Fibroblast of the aortic adventitia (primary cell): ENCODE measurements around the gene SNURF. TPM values are rescaled to one million over a fixed set of nuclear protein-coding genes. Genes with fewer than 3 reads are reported as not detected.

Experiments
- DNase-seq: peaks from one replicate; pipeline ENCODE4 v3.0.0-alpha.2; 2010; ENCODE audit warnings: low read depth
- H3K4me3 ChIP-seq: 2 replicates; pipeline ENCODE4 v1.5.1; 2011; ENCODE audit warnings: low read depth, mild to moderate bottlenecking, control low read depth, low read length, moderate library complexity
- total RNA-seq: library from RNA; depleted of rRNA; stranded (reverse); fragments of >200 nt; gene quantifications from 2 replicates; pipeline ENCODE4 v1.2.3, GENCODE V29; 2012; ENCODE audit warnings: low replicate concordance
- TF ChIP-seq, protein P1 (sequence below): IDR thresholded peaks from 2 replicates; pipeline ENCODE4 v1.5.1; 2011; ENCODE audit warnings: mild to moderate bottlenecking, low read length, control low read depth, inconsistent platforms; ENCODE audit not compliant: insufficient read depth

The SNURF gene
- total RNA-seq, 1 donor: 5.9 TPM

DNA sequence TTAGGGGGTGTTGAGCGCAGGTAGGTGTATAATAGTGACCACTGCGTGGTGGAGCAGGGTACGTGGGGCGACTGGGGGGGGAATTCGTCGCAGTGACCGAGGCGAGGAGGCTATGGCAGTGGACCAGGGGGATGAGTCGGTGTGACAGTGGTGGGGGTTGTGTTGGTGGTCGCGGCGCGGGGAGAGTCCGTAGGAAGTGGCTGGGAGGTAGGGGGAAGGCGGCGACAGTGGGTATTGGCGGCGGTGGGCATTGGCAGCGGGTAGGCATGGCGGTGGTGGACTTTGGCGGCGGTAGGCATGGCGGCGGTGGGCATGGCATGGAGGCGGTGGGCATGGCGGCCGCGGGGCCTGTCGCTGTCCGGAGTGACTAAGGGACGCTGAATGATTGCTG is 739 bp downstream of the SNURF start:
- peak overlapping the region; percentile 89 for H3K4me3 ChIP-seq
- DNase-seq: no peak
- TF ChIP-seq, protein P1, sequence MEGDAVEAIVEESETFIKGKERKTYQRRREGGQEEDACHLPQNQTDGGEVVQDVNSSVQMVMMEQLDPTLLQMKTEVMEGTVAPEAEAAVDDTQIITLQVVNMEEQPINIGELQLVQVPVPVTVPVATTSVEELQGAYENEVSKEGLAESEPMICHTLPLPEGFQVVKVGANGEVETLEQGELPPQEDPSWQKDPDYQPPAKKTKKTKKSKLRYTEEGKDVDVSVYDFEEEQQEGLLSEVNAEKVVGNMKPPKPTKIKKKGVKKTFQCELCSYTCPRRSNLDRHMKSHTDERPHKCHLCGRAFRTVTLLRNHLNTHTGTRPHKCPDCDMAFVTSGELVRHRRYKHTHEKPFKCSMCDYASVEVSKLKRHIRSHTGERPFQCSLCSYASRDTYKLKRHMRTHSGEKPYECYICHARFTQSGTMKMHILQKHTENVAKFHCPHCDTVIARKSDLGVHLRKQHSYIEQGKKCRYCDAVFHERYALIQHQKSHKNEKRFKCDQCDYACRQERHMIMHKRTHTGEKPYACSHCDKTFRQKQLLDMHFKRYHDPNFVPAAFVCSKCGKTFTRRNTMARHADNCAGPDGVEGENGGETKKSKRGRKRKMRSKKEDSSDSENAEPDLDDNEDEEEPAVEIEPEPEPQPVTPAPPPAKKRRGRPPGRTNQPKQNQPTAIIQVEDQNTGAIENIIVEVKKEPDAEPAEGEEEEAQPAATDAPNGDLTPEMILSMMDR: no peak

DNA sequence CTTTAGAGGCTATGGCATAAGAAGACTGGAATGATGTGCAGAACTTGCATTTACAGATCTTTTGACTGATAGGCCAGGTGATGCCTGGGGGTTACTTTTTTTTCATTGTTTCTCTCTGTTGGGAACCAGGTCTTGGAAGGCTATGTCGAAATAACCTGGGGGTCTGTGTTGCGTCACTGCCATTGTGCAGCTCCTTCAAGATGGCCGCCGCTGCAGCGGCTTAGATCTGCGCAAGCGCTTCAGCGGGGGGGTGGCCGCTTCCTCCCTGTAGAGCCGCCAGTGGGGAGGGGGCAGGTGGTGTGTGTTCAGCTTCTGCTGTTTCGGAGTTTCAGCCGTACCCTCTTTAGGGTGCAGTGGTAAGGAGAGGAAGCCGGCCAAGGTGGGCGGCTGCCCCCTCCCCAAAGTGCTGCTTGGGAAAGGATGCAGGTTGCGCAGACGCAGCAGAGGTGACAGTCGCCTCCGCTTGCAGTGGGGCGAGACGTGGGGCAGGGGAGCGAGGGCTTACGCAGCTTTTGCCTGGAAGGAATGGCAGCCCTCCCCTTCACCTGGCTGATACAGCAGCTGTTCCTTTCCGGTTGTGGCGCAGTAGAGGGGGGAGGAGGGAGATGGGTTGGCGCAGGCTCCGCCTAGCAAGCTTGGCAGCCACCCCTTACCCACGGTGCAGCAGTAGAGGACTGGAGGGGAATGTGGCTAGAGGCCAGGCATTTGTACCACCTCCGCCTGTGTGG is 1.5 kb downstream of the SNURF start:
- TF ChIP-seq, protein P1: no peak
- H3K4me3 ChIP-seq: peak overlapping the region; percentile 89
- DNase-seq: peak; percentile 74

DNA sequence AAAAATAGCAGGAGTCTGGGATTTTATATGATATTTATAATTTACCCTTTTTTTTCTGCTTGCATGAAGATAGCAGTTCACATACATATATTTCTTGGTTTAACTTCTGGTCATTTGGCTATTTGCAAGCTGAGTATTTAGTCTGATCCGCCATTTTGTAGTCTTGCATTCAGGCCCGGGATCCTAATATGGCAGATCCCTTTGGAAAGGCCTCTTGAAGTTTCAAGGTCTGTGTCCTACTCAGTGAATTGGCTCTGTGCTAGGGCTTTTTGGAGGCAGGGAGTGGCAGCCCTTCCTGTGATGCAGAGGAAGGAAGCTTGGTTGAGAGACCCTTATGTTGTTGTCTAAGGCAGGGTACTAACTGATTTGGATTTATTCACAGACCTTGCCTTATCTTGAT is 2.9 kb downstream of the SNURF start:
- no peak for DNase-seq
- TF ChIP-seq, protein P1: no peak
- H3K4me3 ChIP-seq: no peak overlapping the region

DNA sequence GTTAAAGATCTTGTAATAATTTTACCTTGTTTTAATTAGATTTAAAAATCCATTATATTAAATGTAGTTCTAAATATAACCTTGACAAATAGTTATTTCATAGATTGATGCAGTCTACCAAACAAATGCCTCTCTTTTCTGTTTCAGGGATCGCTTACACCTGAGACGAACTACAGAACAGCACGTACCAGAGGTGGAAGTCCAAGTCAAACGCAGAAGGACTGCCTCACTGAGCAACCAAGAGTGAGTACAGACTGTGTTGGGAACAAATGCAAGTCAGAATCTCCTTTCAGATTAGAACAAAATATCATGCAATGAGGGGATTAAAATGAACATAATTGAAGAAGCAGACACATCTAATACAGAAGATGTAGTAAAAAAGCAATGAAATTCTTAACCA is 7.2 kb downstream of the SNURF start:
- TF ChIP-seq, protein P1: no peak
- DNase-seq: no peak
- no peak overlapping the region for H3K4me3 ChIP-seq

DNA sequence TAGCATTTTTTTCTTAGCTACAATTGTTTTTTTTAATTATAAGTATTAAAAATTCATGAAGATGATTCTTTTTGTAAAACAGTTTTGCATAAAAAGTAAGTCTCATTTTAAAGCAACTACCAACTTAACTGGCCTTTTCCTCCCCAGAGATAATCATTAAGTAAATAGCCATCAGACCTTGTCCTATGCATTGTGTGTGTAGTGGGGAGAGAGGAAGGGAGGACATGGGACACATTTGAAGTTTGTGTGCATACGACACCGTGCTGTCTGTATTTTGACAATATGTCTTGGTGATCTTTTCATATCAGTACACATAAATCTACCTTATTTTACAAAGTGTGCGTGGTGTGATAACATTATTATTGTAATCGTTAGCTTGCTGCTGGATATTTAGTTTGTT is 8.1 kb downstream of the SNURF start:
- TF ChIP-seq, protein P1: no peak
- no peak overlapping the region for H3K4me3 ChIP-seq
- DNase-seq: no peak

DNA sequence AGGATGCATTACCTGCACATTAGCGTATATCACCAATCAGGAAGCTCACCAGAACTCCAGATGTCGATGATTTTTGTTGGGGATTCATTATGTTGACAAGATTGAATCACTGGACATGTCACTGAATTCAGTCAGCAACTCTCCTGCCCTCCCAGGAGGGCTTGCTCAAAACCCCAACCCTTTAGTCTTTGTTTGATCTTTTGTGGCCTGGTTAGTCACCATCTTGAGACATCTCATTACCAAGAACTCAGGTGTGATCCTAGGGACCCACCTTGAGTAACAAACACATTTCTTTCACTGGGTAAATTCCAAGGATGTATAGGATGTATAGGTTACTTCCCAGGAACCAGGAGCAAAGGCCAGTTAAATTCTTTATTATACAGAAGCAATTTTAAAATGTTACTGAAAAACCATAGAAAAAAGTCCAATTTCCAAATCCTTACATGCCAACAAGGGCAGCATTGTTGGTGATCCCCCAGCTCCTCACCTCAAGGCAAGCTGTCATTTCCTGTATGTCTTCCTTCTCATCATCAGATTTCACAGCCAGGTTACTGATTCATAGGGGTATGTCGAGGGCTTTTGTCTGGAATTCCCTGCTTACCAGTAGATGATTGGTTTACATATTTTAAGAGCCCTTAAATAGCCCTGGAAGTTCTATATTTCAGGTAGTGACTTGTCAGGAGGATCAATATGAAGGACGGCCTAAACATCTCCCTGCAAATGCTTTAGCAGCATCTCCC is 11.7 kb downstream of the SNURF start:
- no peak overlapping the region for H3K4me3 ChIP-seq
- TF ChIP-seq, protein P1: no peak
- no peak for DNase-seq

DNA sequence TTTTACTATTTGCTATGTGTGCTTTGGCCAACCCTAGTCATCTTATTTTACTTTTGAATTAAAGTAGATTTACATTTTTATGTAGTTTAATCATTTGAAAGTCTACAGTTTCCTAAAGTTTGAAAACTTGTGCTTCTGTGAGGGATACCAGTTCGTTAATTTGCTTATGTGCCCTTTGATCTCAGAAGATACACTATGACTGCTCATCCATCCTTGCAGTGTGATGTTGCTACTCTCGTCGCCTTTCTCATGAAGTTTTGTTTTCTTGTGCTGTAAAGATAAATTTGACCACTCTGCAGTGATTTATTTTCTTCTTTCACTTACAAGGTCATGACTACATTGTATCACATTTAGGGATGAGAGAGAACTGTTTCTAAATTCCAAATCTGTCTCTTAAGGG is 16.3 kb downstream of the SNURF start:
- no peak overlapping the region for H3K4me3 ChIP-seq
- TF ChIP-seq, protein P1: no peak
- no peak for DNase-seq
